ENCODE data around the gene PRSS33. TPM values are rescaled to one million over a fixed set of nuclear protein-coding genes. Genes with fewer than 3 reads are reported as not detected.

PRSS33 gene
- polyA plus RNA-seq, 2 of the 4 experiments (the other 2 are of a cell fraction), result 0.04 TPM; not detected in 1

- no peak overlapping the region for H3K4me3 ChIP-seq
- H3K27ac ChIP-seq, result no peak overlapping the region
- no peak for ATAC-seq
- no peak for FAIRE-seq
- WGBS (ENCODE audit: missing lambda C conversion rate), result 80% methylated on average over 10 of the region's 10 CpGs
- H3K4me1 ChIP-seq, result no peaks in the 10 kb centered on the region
- no peak for DNase-seq (ENCODE audit: low read depth in 1 of 2, low spot score in 1 of 2)
- no peak overlapping the region for H3K4me2 ChIP-seq
- POLR2A ChIA-PET, result no interaction called here
- CTCF ChIA-PET, result interaction anchor here (0.6 to 0.9 kb wide), 2 partner anchors 63 to 192 kb away, joined by 3 to 4 read pairs; no protein-coding TSS in a partner anchor
- TF ChIP-seq E2F6 (IDR thresholded peaks at IDR 0.05; ENCODE audit: borderline replicate concordance, low read depth), result no peak
- no peak for TF ChIP-seq KDM1A (IDR thresholded peaks at IDR 0.05; ENCODE audit: low read depth)
- TF ChIP-seq POLR2AphosphoS2 (conservative IDR thresholded peaks at IDR 0.05; ENCODE audit: low read length), result no peak
- no peak for TF ChIP-seq HEYL (CRISPR knock-in tag; IDR thresholded peaks at IDR 0.05)
- no peak for TF ChIP-seq REST (IDR thresholded peaks at IDR 0.05)
- no peak for TF ChIP-seq CTCF (IDR thresholded peaks at IDR 0.05)
- no peak for TF ChIP-seq ZFP36 (IDR thresholded peaks at IDR 0.05; ENCODE audit: borderline replicate concordance, partially characterized antibody)
- no peak for TF ChIP-seq JUN (IDR thresholded peaks at IDR 0.05)
- TF ChIP-seq CBX8 (IDR thresholded peaks at IDR 0.05), result no peak
- no peak for TF ChIP-seq SMC3 (IDR thresholded peaks at IDR 0.05)
- no peaks in the 10 kb centered on the region for H3K9me3 ChIP-seq
Observed at GRCh38 chr16:2734844-2735515, 52.4 kb downstream of the PRSS33 start.

Small RNA genes lying within 50 kb of the gene (small RNA-seq; reads per million reads assigned to genes)
- gene SNORA3C, result 0 to 5.2 (median 1.1) reads per million in 6 experiments

Other genes with a start within 250 kb of the PRSS33 start
- 29.7 and 38.1 TPM in 2 replicates for gene PDPK1, start 249.5 kb downstream of the PRSS33 start, polyA plus RNA-seq (2011; rRNA removed)
- 17.3 to 17.8 TPM (median 17.7 TPM) in 3 replicates for gene PDPK1, start 249.5 kb downstream of the PRSS33 start, polyA plus RNA-seq (2017; fragmentation: RNase III; extraction: RNeasy Plus Mini Kit Qiagen cat#74134 plus additional on column Dnase treatment)
- 22.4 and 26.1 TPM in 2 replicates for gene KCTD5, start 105.0 kb downstream of the PRSS33 start, polyA plus RNA-seq (2011; rRNA removed)
- 22.8 to 26.3 TPM (median 22.9 TPM) in 3 replicates for gene KCTD5, start 105.0 kb downstream of the PRSS33 start, polyA plus RNA-seq (2017; fragmentation: RNase III; extraction: RNeasy Plus Mini Kit Qiagen cat#74134 plus additional on column Dnase treatment)
- gene PRSS27, start 67.3 kb downstream of the PRSS33 start, polyA plus RNA-seq (2011; rRNA removed), result 1.00 and 1.1 TPM in 2 replicates
- 0.62 to 1.3 TPM (median 1.2 TPM) in 3 replicates for gene PRSS27, start 67.3 kb downstream of the PRSS33 start, polyA plus RNA-seq (2017; fragmentation: RNase III; extraction: RNeasy Plus Mini Kit Qiagen cat#74134 plus additional on column Dnase treatment)
- gene SRRM2, start 34.9 kb downstream of the PRSS33 start, polyA plus RNA-seq (2011; rRNA removed), result 167 and 231 TPM in 2 replicates
- 473 to 527 TPM (median 512 TPM) in 3 replicates for gene SRRM2, start 34.9 kb downstream of the PRSS33 start, polyA plus RNA-seq (2017; fragmentation: RNase III; extraction: RNeasy Plus Mini Kit Qiagen cat#74134 plus additional on column Dnase treatment)
- 136 and 144 TPM in 2 replicates for gene ELOB, start 10.3 kb downstream of the PRSS33 start, polyA plus RNA-seq (2011; rRNA removed)
- gene ELOB, start 10.3 kb downstream of the PRSS33 start, polyA plus RNA-seq (2017; fragmentation: RNase III; extraction: RNeasy Plus Mini Kit Qiagen cat#74134 plus additional on column Dnase treatment), result 414 to 494 TPM (median 469 TPM) in 3 replicates
- not detected in 2 replicates for gene PRSS41, start 10.9 kb upstream of the PRSS33 start, polyA plus RNA-seq (2011; rRNA removed)
- not detected in 3 replicates for gene PRSS41, start 10.9 kb upstream of the PRSS33 start, polyA plus RNA-seq (2017; fragmentation: RNase III; extraction: RNeasy Plus Mini Kit Qiagen cat#74134 plus additional on column Dnase treatment)
- gene PRSS21, start 29.7 kb upstream of the PRSS33 start, polyA plus RNA-seq (2011; rRNA removed), result 0.16 and 0.23 TPM in 2 replicates
- 0.08 to 0.12 TPM in 2 of 3 replicates, not detected in the other for gene PRSS21, start 29.7 kb upstream of the PRSS33 start, polyA plus RNA-seq (2017; fragmentation: RNase III; extraction: RNeasy Plus Mini Kit Qiagen cat#74134 plus additional on column Dnase treatment)
- gene ZG16B, start 42.7 kb upstream of the PRSS33 start, polyA plus RNA-seq (2011; rRNA removed), result 0.85 and 0.86 TPM in 2 replicates
- 0.40 to 0.59 TPM (median 0.54 TPM) in 3 replicates for gene ZG16B, start 42.7 kb upstream of the PRSS33 start, polyA plus RNA-seq (2017; fragmentation: RNase III; extraction: RNeasy Plus Mini Kit Qiagen cat#74134 plus additional on column Dnase treatment)
- not detected in 2 replicates for gene PRSS22, start 70.6 kb upstream of the PRSS33 start, polyA plus RNA-seq (2011; rRNA removed)
- 0.10 to 0.33 TPM in 2 of 3 replicates, not detected in the other for gene PRSS22, start 70.6 kb upstream of the PRSS33 start, polyA plus RNA-seq (2017; fragmentation: RNase III; extraction: RNeasy Plus Mini Kit Qiagen cat#74134 plus additional on column Dnase treatment)
- 22.7 and 23.2 TPM in 2 replicates for gene FLYWCH2, start 95.7 kb upstream of the PRSS33 start, polyA plus RNA-seq (2011; rRNA removed)
- gene FLYWCH2, start 95.7 kb upstream of the PRSS33 start, polyA plus RNA-seq (2017; fragmentation: RNase III; extraction: RNeasy Plus Mini Kit Qiagen cat#74134 plus additional on column Dnase treatment), result 40.1 to 42.1 TPM (median 41.2 TPM) in 3 replicates
- gene FLYWCH1, start 124.4 kb upstream of the PRSS33 start, polyA plus RNA-seq (2011; rRNA removed), result 9.3 and 10.6 TPM in 2 replicates
- 20.5 to 22.5 TPM (median 22.3 TPM) in 3 replicates for gene FLYWCH1, start 124.4 kb upstream of the PRSS33 start, polyA plus RNA-seq (2017; fragmentation: RNase III; extraction: RNeasy Plus Mini Kit Qiagen cat#74134 plus additional on column Dnase treatment)
- gene KREMEN2, start 176.7 kb upstream of the PRSS33 start, polyA plus RNA-seq (2011; rRNA removed), result 0.28 and 0.35 TPM in 2 replicates
- 1.4 to 1.6 TPM (median 1.5 TPM) in 3 replicates for gene KREMEN2, start 176.7 kb upstream of the PRSS33 start, polyA plus RNA-seq (2017; fragmentation: RNase III; extraction: RNeasy Plus Mini Kit Qiagen cat#74134 plus additional on column Dnase treatment)
- gene PAQR4, start 181.8 kb upstream of the PRSS33 start, polyA plus RNA-seq (2011; rRNA removed), result 8.0 and 9.0 TPM in 2 replicates
- 17.5 to 18.6 TPM (median 18.5 TPM) in 3 replicates for gene PAQR4, start 181.8 kb upstream of the PRSS33 start, polyA plus RNA-seq (2017; fragmentation: RNase III; extraction: RNeasy Plus Mini Kit Qiagen cat#74134 plus additional on column Dnase treatment)
- gene PKMYT1, start 192.9 kb upstream of the PRSS33 start, polyA plus RNA-seq (2011; rRNA removed), result 8.4 and 10.5 TPM in 2 replicates
- gene PKMYT1, start 192.9 kb upstream of the PRSS33 start, polyA plus RNA-seq (2017; fragmentation: RNase III; extraction: RNeasy Plus Mini Kit Qiagen cat#74134 plus additional on column Dnase treatment), result 50.5 to 55.2 TPM (median 52.5 TPM) in 3 replicates
- gene CLDN9, start 225.4 kb upstream of the PRSS33 start, polyA plus RNA-seq (2011; rRNA removed), result 0.03 and 0.12 TPM in 2 replicates
- 0.06 to 0.16 TPM (median 0.12 TPM) in 3 replicates for gene CLDN9, start 225.4 kb upstream of the PRSS33 start, polyA plus RNA-seq (2017; fragmentation: RNase III; extraction: RNeasy Plus Mini Kit Qiagen cat#74134 plus additional on column Dnase treatment)
- gene CLDN6, start 230.6 kb upstream of the PRSS33 start, polyA plus RNA-seq (2011; rRNA removed), result 0.11 TPM in 1 of 2 replicates, not detected in the other
- gene CLDN6, start 230.6 kb upstream of the PRSS33 start, polyA plus RNA-seq (2017; fragmentation: RNase III; extraction: RNeasy Plus Mini Kit Qiagen cat#74134 plus additional on column Dnase treatment), result 0.13 to 0.25 TPM (median 0.20 TPM) in 3 replicates
- gene TNFRSF12A, start 232.8 kb upstream of the PRSS33 start, polyA plus RNA-seq (2011; rRNA removed), result 89.0 and 111 TPM in 2 replicates
- gene TNFRSF12A, start 232.8 kb upstream of the PRSS33 start, polyA plus RNA-seq (2017; fragmentation: RNase III; extraction: RNeasy Plus Mini Kit Qiagen cat#74134 plus additional on column Dnase treatment), result 295 to 325 TPM (median 314 TPM) in 3 replicates
- 46.4 and 60.3 TPM in 2 replicates for gene HCFC1R1, start 236.4 kb upstream of the PRSS33 start, polyA plus RNA-seq (2011; rRNA removed)
- 131 to 199 TPM (median 179 TPM) in 3 replicates for gene HCFC1R1, start 236.4 kb upstream of the PRSS33 start, polyA plus RNA-seq (2017; fragmentation: RNase III; extraction: RNeasy Plus Mini Kit Qiagen cat#74134 plus additional on column Dnase treatment)
- gene THOC6, start 236.5 kb upstream of the PRSS33 start, polyA plus RNA-seq (2011; rRNA removed), result 31.8 and 32.5 TPM in 2 replicates
- 48.7 to 56.5 TPM (median 53.2 TPM) in 3 replicates for gene THOC6, start 236.5 kb upstream of the PRSS33 start, polyA plus RNA-seq (2017; fragmentation: RNase III; extraction: RNeasy Plus Mini Kit Qiagen cat#74134 plus additional on column Dnase treatment)
- gene BICDL2, start 249.4 kb upstream of the PRSS33 start, polyA plus RNA-seq (2011; rRNA removed), result not detected in 2 replicates
- not detected in 3 replicates for gene BICDL2, start 249.4 kb upstream of the PRSS33 start, polyA plus RNA-seq (2017; fragmentation: RNase III; extraction: RNeasy Plus Mini Kit Qiagen cat#74134 plus additional on column Dnase treatment)